ENCODE measurements around the gene GPR143.
A peak's percentile ranks its signal among the peaks of the same experiment; 100 is the strongest.

GPR143 gene

DNA sequence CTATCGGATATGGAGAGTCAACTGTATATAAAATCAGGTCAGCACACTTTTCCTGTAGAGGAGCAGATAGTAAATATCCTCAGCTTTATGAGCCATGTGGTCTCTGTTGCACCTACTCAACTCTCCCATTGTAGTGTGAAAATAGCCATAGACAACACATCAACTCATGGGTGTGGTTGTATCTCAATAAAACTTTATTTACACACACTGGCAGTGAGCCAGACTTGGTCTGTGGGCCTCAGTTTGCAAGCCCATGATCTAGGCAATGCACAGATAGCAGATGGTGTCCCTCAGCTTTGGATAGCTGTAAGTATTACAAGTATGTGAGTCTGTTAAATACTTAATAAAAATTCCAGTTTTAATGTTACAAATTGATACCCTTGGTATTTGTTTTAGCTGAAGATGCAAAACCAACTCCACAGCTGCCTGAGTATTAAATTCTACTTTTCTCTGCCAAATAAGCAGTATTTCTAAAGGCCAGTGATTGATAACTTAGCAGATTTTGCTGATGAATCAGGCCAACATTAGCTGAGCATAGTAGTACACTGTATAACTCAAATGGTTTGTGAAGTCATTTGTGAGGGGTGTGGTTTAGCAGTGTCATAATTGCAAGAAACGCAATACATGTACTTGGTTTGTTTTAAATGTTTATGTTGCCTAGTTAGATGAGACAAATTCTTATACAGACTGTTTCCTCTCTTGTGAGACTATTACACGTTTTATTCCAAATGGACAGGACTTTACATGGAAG is 87.3 kb downstream of the GPR143 start:
- Histone ChIP-seq H4K20me1 (ENCODE audit: insufficient read depth) (no peaks in the 10 kb centered on the region), H3K4me3 (IDR thresholded peaks at IDR 0.05; ENCODE audit: insufficient read depth, low read depth, low read length) (no peak overlapping the region), H3K36me3 (ENCODE audit: insufficient read depth) (no peaks in the 10 kb centered on the region), H3K27ac (peak overlapping the region; percentile 84; the same call in 1 of the 2 replicates), H3K79me2 (ENCODE audit: insufficient read depth, low read depth) (no peaks in the 10 kb centered on the region), H2AFZ (ENCODE audit: low read depth) (no peak overlapping the region), H3K27me3 (ENCODE audit: insufficient read depth, low read depth) (no peaks in the 10 kb centered on the region), H3K9ac (no peak overlapping the region), H3K4me2 (peak overlapping the region; percentile 60), H3K4me1 (ENCODE audit: low read depth, poor library complexity, severe bottlenecking) (peaks cover 26% of the 10 kb centered on the region)
- TF ChIP-seq, protein P1, sequence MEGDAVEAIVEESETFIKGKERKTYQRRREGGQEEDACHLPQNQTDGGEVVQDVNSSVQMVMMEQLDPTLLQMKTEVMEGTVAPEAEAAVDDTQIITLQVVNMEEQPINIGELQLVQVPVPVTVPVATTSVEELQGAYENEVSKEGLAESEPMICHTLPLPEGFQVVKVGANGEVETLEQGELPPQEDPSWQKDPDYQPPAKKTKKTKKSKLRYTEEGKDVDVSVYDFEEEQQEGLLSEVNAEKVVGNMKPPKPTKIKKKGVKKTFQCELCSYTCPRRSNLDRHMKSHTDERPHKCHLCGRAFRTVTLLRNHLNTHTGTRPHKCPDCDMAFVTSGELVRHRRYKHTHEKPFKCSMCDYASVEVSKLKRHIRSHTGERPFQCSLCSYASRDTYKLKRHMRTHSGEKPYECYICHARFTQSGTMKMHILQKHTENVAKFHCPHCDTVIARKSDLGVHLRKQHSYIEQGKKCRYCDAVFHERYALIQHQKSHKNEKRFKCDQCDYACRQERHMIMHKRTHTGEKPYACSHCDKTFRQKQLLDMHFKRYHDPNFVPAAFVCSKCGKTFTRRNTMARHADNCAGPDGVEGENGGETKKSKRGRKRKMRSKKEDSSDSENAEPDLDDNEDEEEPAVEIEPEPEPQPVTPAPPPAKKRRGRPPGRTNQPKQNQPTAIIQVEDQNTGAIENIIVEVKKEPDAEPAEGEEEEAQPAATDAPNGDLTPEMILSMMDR (conservative IDR thresholded peaks at IDR 0.05; ENCODE audit: low read depth, low read length), result no peak

DNA sequence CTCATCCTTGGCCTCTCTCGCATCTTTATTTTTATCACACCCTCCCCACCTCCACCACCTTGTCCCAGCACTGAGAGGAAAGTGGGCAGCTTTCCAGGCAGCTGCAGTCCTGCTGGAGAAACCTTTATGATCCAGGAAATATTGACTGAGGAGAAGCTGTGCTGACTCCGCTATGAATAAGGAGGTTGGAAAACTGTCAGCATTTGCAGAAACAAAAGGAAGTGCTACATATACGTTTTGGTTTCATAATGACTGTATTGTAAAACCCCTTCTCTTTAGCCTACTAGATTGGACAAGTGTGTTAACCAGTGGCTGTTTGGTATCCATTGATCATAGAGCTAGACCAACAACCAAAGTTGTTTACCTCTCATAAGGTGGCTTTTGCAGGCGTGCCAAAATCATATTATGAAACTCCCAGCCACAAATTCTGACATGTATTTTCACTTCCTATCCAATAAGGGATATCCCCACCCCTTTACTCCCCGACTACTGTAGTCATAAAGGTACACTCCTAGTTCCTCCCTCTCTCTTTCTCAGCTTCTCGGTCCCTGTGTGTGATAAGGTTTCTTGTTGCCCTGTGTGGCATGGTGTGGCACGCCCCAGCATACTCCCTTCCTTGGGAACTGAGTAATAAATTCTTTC is 88.4 kb downstream of the GPR143 start:
- Histone ChIP-seq H3K36me3 (ENCODE audit: insufficient read depth) (no peaks in the 10 kb centered on the region), H4K20me1 (ENCODE audit: insufficient read depth) (no peaks in the 10 kb centered on the region), H3K79me2 (ENCODE audit: insufficient read depth, low read depth) (no peaks in the 10 kb centered on the region), H3K9ac (no peak overlapping the region; the same call in 1 of the 2 replicates), H3K4me1 (ENCODE audit: low read depth, poor library complexity, severe bottlenecking) (peaks cover 26% of the 10 kb centered on the region), H3K4me2 (peak overlapping the region; percentile 60), H3K4me3 (IDR thresholded peaks at IDR 0.05; ENCODE audit: insufficient read depth, low read depth, low read length) (no peak overlapping the region), H3K27ac (peak overlapping the region; percentile 84), H3K27me3 (ENCODE audit: insufficient read depth, low read depth) (no peaks in the 10 kb centered on the region), H2AFZ (ENCODE audit: low read depth) (no peak overlapping the region)
- TF ChIP-seq, protein P1 (conservative IDR thresholded peaks at IDR 0.05; ENCODE audit: low read depth, low read length), result no peak

DNA sequence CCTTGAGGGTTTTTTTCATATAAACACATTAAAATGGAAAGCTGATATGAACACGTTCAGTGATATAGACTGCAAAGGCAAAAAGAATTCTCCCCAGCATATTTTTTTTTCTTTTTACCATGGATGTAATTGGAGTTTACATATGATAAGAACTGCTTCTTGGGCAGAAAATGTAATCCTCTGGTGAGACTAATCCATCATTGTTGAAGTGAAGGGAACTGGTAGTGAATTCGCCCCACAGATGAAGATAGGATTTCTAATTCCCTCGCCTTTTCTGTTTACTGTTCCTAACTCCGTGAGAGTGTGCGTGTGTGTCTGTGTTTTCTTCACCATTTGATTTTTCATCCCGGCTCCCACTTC is 88.9 kb downstream of the GPR143 start:
- peak overlapping the region; percentile 84 for H3K27ac ChIP-seq
- H3K4me2 ChIP-seq, result peak overlapping the region; percentile 17; the same call in 1 of the 2 replicates

DNA sequence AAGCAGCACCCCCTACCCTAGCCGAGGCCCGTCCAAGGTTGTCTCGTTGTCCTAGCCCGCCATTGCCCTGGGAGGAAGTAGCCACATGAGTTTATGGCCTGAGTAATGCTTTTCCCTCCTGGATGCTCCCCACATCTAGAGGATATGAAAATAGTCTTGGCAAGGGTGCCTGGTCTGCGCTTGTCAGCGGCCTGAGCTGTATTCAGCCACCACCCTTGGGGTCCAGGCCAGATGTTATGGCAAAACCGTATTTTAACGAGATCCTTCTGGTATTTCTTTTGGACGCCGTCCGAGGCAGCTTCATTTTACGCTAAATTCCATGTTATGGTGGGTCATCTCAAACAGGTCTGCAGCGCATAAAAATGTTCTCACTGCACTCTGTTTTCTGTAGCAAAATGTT is 89.3 kb downstream of the GPR143 start:
- Histone ChIP-seq H3K4me3 (IDR thresholded peaks at IDR 0.05; ENCODE audit: insufficient read depth, low read depth, low read length) (no peak overlapping the region), H3K9ac (no peak overlapping the region), H3K36me3 (ENCODE audit: insufficient read depth) (no peaks in the 10 kb centered on the region), H4K20me1 (ENCODE audit: insufficient read depth) (no peaks in the 10 kb centered on the region), H3K4me2 (no peak overlapping the region), H3K79me2 (ENCODE audit: insufficient read depth, low read depth) (no peaks in the 10 kb centered on the region), H2AFZ (ENCODE audit: low read depth) (no peak overlapping the region), H3K27me3 (ENCODE audit: insufficient read depth, low read depth) (no peaks in the 10 kb centered on the region), H3K27ac (peak overlapping the region; percentile 84), H3K4me1 (ENCODE audit: low read depth, poor library complexity, severe bottlenecking) (peaks cover 26% of the 10 kb centered on the region)
- TF ChIP-seq, protein P1 (conservative IDR thresholded peaks at IDR 0.05; ENCODE audit: low read depth, low read length), result no peak

More for the DNA sequence above, 88.9 kb downstream of the GPR143 start:
- Histone ChIP-seq H3K27me3 (ENCODE audit: insufficient read depth, low read depth) (no peaks in the 10 kb centered on the region), H3K4me3 (IDR thresholded peaks at IDR 0.05; ENCODE audit: insufficient read depth, low read depth, low read length) (no peak overlapping the region), H3K79me2 (ENCODE audit: insufficient read depth, low read depth) (no peaks in the 10 kb centered on the region), H3K9ac (no peak overlapping the region; the same call in 1 of the 2 replicates), H2AFZ (ENCODE audit: low read depth) (no peak overlapping the region), H3K4me1 (ENCODE audit: low read depth, poor library complexity, severe bottlenecking) (peaks cover 26% of the 10 kb centered on the region), H3K36me3 (ENCODE audit: insufficient read depth) (no peaks in the 10 kb centered on the region), H4K20me1 (ENCODE audit: insufficient read depth) (no peaks in the 10 kb centered on the region)
- TF ChIP-seq, protein P1 (conservative IDR thresholded peaks at IDR 0.05; ENCODE audit: low read depth, low read length), result no peak

Data from KMS-11 (cell line).